Suppressor macrophage treated with lipopolysaccharide for 4 hours (primary cell): ENCODE measurements around the gene FDXR.
A peak's percentile ranks its signal among the peaks of the same experiment; 100 is the strongest.

Source experiments
- DNase-seq: peaks from one replicate; pipeline ENCODE4 v3.0.0-alpha.2; 2020

FDXR gene

GRCh38 chr17:74893936-74894671 is 21.3 kb upstream of the FDXR start:
- no peak for DNase-seq

- no peak for DNase-seq
Measured at GRCh38 chr17:74892974-74893911, 20.4 kb upstream of the FDXR start, which contains the start of gene FADS6. TSS of gene FADS6 (minus strand) at chr17:74893633. CDS start at chr17:74893595, 38 bp downstream.

- no peak for DNase-seq
Measured at GRCh38 chr17:74892013-74892841, 19.4 kb upstream of the FDXR start.

- no peak for DNase-seq
Measured at GRCh38 chr17:74890554-74890953, 17.8 kb upstream of the FDXR start.

GRCh38 chr17:74888469-74888868 is 15.7 kb upstream of the FDXR start:
- DNase-seq = no peak

- DNase-seq = peak; percentile 75
Measured at GRCh38 chr17:74883241-74883745, 10.5 kb upstream of the FDXR start.

GRCh38 chr17:74882517-74883240 is 9.9 kb upstream of the FDXR start:
- no peak for DNase-seq

- DNase-seq = no peak
Measured at GRCh38 chr17:74881073-74881472, 8.3 kb upstream of the FDXR start.

GRCh38 chr17:74879308-74879707 is 6.5 kb upstream of the FDXR start:
- DNase-seq = no peak

- no peak for DNase-seq
Measured at GRCh38 chr17:74878658-74879057, 5.9 kb upstream of the FDXR start.

GRCh38 chr17:74877592-74878548 is 5.1 kb upstream of the FDXR start:
- no peak for DNase-seq

GRCh38 chr17:74875977-74876593 is 3.3 kb upstream of the FDXR start:
- no peak for DNase-seq

GRCh38 chr17:74875155-74875976 is 2.6 kb upstream of the FDXR start:
- no peak for DNase-seq

GRCh38 chr17:74874615-74875037 is 1.8 kb upstream of the FDXR start:
- DNase-seq = no peak

- DNase-seq = peak; percentile 40
Measured at GRCh38 chr17:74873874-74874614, 1.2 kb upstream of the FDXR start.

GRCh38 chr17:74873037-74873873 is 461 bp upstream of the FDXR start:
- peak; percentile 100 for DNase-seq

- no peak for DNase-seq
Measured at GRCh38 chr17:74871356-74872076, 1.3 kb downstream of the FDXR start.
